HG03103 (cell line): Measurements from ENCODE around the gene SSX7.
"Not testable (repeated sequence)": the region's sequence is repeated elsewhere in the genome, so short reads cannot be mapped to it uniquely, and the experiment has no call there.

Experiments
- ATAC-seq: cut with Tn5 transposase; IDR thresholded peaks from one replicate; pipeline ENCODE4 v1.9.1; 2021; ENCODE audit warnings: low read depth; ENCODE audit not compliant: unreplicated experiment

SSX7 gene, protein sequence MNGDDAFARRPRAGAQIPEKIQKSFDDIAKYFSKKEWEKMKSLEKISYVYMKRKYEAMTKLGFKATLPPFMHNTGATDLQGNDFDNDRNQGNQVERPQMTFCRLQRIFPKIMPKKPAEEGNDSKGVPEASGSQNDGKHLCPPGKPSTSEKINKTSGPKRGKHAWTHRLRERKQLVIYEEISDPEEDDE

DNA sequence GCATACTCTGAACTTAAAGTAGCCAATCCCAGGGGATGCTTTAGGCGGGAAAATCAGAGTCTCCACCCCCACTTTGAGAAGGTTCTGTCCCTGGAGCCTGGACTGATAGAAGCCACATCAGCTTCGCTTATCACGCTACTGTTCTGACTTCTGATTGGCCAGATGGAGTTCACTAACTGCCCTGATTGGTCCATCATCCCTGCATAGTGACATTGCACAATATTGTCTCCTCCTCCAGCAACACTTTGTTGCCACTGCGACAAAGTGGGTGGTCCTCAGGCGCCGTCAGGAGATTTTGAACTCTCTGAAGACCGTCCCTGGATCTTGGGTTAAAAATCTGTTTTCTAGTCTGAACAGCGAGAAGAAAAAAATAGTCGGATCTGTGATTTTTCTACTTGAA, at the start of gene SSX7:
SSX7 (minus strand) TSS at position 101 of the 400 bp plus-strand sequence. CDS start 1,428 bp downstream, outside the sequence.
- not testable (repeated sequence) for ATAC-seq

DNA sequence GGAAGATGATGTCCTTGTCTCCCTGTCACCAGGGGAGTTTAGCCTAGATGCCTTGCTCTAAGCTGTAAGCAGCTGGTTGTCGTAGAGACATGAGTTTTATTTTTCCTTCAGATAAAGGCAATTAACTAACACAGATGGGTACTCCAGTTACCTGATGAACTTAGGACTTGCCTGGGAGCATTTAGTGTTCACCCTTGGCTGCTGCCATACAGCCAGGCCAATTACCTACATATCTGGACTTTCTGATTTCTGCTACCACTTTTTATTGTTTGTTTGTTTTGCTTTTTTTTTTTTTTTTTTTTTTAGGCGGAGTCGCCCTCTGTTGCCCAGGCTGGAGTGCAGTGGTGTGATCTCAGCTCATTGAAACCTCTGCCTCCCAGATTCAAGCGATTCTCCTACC, 37.3 kb upstream of the SSX7 start:
- not testable (repeated sequence) for ATAC-seq

DNA sequence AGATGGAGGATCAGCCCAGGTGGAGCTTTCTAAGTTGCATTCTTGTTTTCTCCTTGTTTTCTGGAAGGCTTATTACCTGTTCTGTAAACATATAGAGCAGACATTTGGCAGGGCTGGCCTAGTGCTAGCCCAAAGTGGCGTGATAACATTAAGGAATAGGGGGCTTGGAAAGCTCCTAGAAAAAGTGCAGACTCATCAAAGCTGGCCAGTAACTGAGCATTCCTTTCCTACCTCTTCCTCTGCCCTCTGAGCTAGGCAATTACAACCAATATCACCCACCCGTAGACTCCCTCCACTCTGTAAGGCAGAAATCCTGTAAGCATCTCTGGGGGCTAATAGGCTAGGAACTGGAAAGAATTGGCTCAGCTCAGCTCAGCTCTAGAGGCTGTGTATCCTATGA, 7.5 kb upstream of the SSX7 start:
- not testable (repeated sequence) for ATAC-seq

DNA sequence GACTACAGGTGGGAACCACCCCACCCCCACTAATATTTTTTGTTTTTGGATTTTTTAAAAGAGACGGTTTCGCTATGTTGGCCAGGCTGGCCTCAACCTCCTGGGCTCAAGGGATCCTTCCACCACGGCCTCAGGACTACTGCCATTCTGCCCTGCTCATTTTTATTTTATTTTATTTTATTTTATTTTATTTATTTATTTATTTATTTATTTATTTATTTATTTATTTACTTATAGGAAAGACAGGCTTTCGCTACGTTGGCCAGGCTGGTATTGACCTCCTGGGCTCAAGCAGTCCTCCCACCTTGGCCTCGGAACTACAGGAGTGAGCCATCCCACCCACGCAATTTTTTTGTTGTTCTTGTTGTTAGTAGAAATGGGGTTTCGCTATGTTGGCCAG, 775 bp upstream of the SSX7 start:
- not testable (repeated sequence) for ATAC-seq

DNA sequence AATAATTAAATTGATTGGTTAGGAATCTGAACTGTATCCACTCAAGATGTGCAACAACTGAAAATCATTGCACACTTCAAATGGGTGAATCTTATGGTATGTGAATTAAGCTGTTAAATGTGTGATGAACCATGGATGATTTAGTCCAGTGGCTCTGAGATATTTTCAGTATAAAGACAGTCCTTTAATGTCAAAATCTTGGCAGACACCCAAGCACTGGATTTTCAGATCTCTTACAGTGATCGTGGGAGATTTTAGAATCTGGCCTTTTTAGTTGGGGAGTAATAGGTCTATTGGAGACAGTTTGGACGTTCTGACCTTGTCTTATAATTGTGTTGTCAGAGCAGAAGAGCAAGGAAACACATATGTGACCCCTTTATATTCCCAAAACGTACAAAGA, 4.0 kb downstream of the SSX7 start:
- ATAC-seq: not testable (repeated sequence)

DNA sequence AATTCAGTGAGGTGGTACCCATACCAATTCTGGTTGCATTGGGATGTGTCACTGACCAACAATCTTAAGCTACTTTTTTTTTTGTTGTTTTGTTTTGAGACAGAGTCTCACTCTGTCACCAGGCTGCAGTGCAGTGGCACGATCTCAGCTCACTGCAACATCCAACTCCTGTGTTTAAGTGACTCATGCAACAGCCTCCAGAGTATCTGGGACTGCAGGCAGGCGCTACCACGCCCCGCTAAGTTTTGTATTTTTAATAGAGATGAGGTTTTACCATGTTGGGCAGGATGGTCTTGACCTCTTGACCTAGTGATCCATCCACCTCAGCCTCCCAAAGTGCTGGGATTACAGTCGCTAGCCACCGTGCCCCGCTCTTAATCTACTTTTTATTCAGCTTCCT, 5.7 kb downstream of the SSX7 start:
- not testable (repeated sequence) for ATAC-seq

DNA sequence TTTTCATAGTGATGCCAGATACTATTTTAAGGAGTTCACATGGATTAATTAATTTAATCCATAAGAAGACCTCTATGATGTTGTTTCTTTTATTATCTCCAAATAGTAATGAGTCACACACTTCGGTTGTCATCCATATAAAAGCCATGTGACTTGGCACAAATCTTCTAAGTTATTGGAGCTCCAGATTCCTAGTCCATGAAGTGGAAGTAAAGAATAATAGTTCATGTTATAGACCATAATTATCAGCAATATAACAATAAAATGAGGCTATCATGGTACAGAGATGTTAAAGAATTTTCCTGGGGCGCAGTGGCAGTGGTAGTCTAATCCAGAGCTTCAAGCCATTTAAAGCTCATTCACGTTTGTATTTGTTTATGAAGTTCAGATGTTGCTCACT, 26.2 kb downstream of the SSX7 start:
- not testable (repeated sequence) for ATAC-seq

DNA sequence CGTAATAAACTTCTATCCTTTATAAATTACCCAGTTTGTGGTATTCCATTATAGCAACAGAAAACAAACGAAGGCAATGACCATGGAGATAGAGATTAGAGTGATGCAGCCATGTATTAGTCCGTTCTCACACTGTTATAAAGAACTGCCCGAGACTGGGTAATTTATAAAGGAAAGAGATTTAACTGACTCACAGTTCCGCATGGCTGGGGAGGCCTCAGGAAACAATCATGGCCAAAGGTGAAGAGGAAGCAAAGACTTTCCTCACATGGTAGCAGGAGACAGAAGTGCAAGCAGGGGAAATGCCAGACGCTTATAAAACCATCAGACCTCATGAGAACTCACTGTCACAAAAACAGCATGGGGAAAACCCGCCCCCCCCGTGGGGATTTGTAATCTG, 34.0 kb downstream of the SSX7 start:
- ATAC-seq: not testable (repeated sequence)

DNA sequence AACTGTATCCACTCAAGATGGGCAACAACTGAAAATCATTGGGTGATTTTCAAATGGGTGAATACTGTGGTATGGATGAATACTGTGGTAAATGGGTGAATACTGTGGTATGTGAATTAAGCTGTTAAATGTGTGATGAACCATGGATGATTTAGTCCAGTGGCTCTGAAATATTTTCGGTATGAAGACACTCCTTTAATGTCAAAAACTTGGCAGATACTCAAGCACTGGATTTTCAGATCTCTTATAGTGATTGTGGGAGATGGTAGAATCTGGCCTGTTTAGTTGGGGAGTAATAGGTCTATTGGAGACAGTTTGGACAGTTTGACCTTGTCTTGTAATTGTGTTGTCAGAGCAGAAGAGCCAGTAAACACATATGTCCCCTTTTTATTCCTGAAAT, 45.7 kb downstream of the SSX7 start:
- no peak for ATAC-seq

DNA sequence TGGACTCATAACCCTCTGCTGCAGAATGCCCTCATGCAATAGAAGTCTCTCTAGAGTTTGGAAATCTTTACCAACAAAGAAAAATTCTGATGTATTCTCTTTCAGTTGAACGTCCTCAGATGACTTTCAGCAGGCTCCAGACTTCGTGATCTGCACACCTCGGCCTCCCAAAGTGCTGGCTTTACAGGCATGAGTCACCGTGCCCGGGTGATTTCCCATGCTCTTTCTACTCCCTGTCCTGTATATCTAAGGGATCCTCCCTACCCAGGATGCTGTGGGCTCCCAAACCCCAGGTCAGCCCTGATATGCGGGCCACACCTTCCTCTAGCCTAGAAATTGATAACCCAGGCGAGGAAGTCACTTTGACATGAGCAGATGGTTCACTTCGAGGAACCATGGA, 51.5 kb downstream of the SSX7 start:
- not testable (repeated sequence) for ATAC-seq

DNA sequence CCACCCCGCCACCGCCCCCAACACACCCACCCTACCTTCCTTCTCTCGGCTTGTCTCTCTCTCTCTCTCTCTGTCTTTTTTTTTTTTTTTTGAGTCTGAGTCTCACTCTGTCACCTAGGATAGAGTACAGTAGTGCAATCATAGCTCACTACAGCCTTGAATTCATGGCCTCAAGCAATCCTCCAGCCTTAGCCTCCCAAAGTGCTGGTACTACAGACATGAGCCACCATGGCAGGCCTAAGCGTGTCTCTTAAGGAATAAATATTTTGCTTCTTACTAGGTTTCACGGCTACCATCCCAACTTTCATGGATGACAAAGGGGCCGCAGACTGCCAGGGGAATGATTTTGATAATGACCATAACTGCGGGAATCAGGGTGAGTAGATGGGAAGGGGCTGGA, 55.8 kb downstream of the SSX7 start:
- ATAC-seq: no peak

DNA sequence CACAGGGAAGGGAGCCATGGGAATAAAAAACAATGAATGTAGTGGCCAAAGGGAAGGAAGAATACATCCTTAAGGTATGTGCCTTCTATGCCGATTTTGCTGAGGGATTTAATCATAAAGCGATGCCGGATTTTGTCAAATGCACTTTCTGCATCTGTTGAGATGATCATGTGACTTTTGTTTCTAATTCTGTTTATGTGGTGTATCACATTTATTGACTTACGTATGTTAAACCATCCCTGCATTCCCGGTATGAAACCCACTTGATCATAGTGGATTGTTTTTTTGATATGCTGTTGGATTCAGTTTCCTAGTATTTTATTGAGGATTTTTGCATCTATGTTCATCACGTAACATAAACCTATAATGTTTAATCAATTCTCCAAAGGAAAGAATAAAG, 60.0 kb downstream of the SSX7 start:
- no peak for ATAC-seq
